Measurements from ENCODE around the gene CFAP99.

GRCh38 chr4:2426069-2426397 is 7.3 kb downstream of the CFAP99 start:
- TF ChIP-seq CTCF (IDR thresholded peaks at IDR 0.05) (no peak), POLR2A (IDR thresholded peaks at IDR 0.05) (no peak)
